ENCODE measurements around the gene FLII.
A peak's percentile ranks its signal among the peaks of the same experiment; 100 is the strongest.

The FLII gene

GRCh38 chr17:18267927-18268711 lies 9.6 kb upstream of the FLII start:
- H3K14ac ChIP-seq (ENCODE audit: low read length in 2 of 2), result peak overlapping the region in 1 of 2 experiments; percentile 73
- no peak overlapping the region for H3K23ac ChIP-seq (ENCODE audit: low read length in 2 of 2)
- peak overlapping the region; percentile 59 for H3K9ac ChIP-seq (ENCODE audit: low read length)
- H3K27me3 ChIP-seq (ENCODE audit: control insufficient read depth in 1 of 2, insufficient read depth in 1 of 2, low read length in 2 of 2), result no peaks in the 10 kb centered on the region
- peaks cover 41 to 49% of the 10 kb centered on the region in 2 experiments for H3K36me3 ChIP-seq (ENCODE audit: control insufficient read depth in 1 of 2, insufficient read depth in 2 of 2, low read depth in 1 of 2, low read length in 2 of 2)
- WGBS, result 47% methylated on average over 14 of the region's 14 CpGs
- peak overlapping the region in 1 of 2 experiments; percentile 55 for H2BK12ac ChIP-seq (ENCODE audit: low read length in 2 of 2)
- H3K4me1 ChIP-seq (ENCODE audit: control insufficient read depth, insufficient read depth, low read depth, low read length), result peaks cover 10% of the 10 kb centered on the region
- H3K9me3 ChIP-seq (ENCODE audit: control insufficient read depth, low read length), result no peaks in the 10 kb centered on the region
- H2BK5ac ChIP-seq (ENCODE audit: low read depth, low read length, poor library complexity, severe bottlenecking), result no peak overlapping the region
- no peak overlapping the region for H3K27ac ChIP-seq (ENCODE audit: low read length, poor library complexity, severe bottlenecking)
- H3K18ac ChIP-seq (ENCODE audit: low read depth in 1 of 2, low read length in 2 of 2), result no peak overlapping the region
- peak; percentile 34 for DNase-seq
- peak overlapping the region; percentile 38 for H4K8ac ChIP-seq (ENCODE audit: low read length)
- no peak overlapping the region for H2BK120ac ChIP-seq (ENCODE audit: low read depth, low read length)
- H2AFZ ChIP-seq (ENCODE audit: low read depth, low read length), result no peak overlapping the region
- H3K4ac ChIP-seq (ENCODE audit: low read depth in 1 of 2, low read length in 2 of 2), result peak overlapping the region in 1 of 2 experiments; percentile 24
- no peak overlapping the region for H3K4me3 ChIP-seq (ENCODE audit: insufficient read depth in 1 of 2, low read depth in 1 of 2, low read length in 2 of 2)
- H3K4me2 ChIP-seq (ENCODE audit: low read length, poor library complexity, severe bottlenecking), result no peak overlapping the region
- H2BK15ac ChIP-seq (ENCODE audit: low read depth, poor library complexity, severe bottlenecking), result no peak overlapping the region
- H3K79me1 ChIP-seq (replicated peaks; ENCODE audit: low read length, poor library complexity, severe bottlenecking), result peaks cover 16% of the 10 kb centered on the region
- H4K91ac ChIP-seq (ENCODE audit: low read length), result no peak overlapping the region
- no peak overlapping the region for H2AK5ac ChIP-seq (ENCODE audit: low read length, severe bottlenecking)

- peaks cover 22% of the 10 kb centered on the region for H3K79me1 ChIP-seq (replicated peaks; ENCODE audit: low read length, poor library complexity, severe bottlenecking)
- no peak overlapping the region for H3K18ac ChIP-seq (ENCODE audit: low read depth in 1 of 2, low read length in 2 of 2)
- H3K4ac ChIP-seq (ENCODE audit: low read depth in 1 of 2, low read length in 2 of 2), result no peak overlapping the region
- H3K27ac ChIP-seq (ENCODE audit: low read length, poor library complexity, severe bottlenecking), result no peak overlapping the region
- H3K4me3 ChIP-seq (ENCODE audit: insufficient read depth in 1 of 2, low read depth in 1 of 2, low read length in 2 of 2), result no peak overlapping the region
- no peak overlapping the region for H3K14ac ChIP-seq (ENCODE audit: low read length in 2 of 2)
- no peaks in the 10 kb centered on the region for H3K9me3 ChIP-seq (ENCODE audit: control insufficient read depth, low read length)
- no peak overlapping the region for H2BK5ac ChIP-seq (ENCODE audit: low read depth, low read length, poor library complexity, severe bottlenecking)
- H2BK12ac ChIP-seq (ENCODE audit: low read length in 2 of 2), result no peak overlapping the region
- no peak overlapping the region for H3K4me2 ChIP-seq (ENCODE audit: low read length, poor library complexity, severe bottlenecking)
- H2BK120ac ChIP-seq (ENCODE audit: low read depth, low read length), result no peak overlapping the region
- no peak overlapping the region for H2AK5ac ChIP-seq (ENCODE audit: low read length, severe bottlenecking)
- no peak overlapping the region for H3K23ac ChIP-seq (ENCODE audit: low read length in 2 of 2)
- no peak overlapping the region for H4K8ac ChIP-seq (ENCODE audit: low read length)
- H3K4me1 ChIP-seq (ENCODE audit: control insufficient read depth, insufficient read depth, low read depth, low read length), result peaks cover 14% of the 10 kb centered on the region
- no peak overlapping the region for H2BK15ac ChIP-seq (ENCODE audit: low read depth, poor library complexity, severe bottlenecking)
- no peaks in the 10 kb centered on the region for H3K27me3 ChIP-seq (ENCODE audit: control insufficient read depth in 1 of 2, insufficient read depth in 1 of 2, low read length in 2 of 2)
- no peak overlapping the region for H2AFZ ChIP-seq (ENCODE audit: low read depth, low read length)
- no peak overlapping the region for H4K91ac ChIP-seq (ENCODE audit: low read length)
- no peak overlapping the region for H3K9ac ChIP-seq (ENCODE audit: low read length)
- peaks cover 41 to 52% of the 10 kb centered on the region in 2 experiments for H3K36me3 ChIP-seq (ENCODE audit: control insufficient read depth in 1 of 2, insufficient read depth in 2 of 2, low read depth in 1 of 2, low read length in 2 of 2)
- WGBS, result 90% methylated on average over 10 of the region's 10 CpGs
- DNase-seq, result no peak
These were observed 8.8 kb upstream of the FLII start for GRCh38 chr17:18267366-18267765.

DNA sequence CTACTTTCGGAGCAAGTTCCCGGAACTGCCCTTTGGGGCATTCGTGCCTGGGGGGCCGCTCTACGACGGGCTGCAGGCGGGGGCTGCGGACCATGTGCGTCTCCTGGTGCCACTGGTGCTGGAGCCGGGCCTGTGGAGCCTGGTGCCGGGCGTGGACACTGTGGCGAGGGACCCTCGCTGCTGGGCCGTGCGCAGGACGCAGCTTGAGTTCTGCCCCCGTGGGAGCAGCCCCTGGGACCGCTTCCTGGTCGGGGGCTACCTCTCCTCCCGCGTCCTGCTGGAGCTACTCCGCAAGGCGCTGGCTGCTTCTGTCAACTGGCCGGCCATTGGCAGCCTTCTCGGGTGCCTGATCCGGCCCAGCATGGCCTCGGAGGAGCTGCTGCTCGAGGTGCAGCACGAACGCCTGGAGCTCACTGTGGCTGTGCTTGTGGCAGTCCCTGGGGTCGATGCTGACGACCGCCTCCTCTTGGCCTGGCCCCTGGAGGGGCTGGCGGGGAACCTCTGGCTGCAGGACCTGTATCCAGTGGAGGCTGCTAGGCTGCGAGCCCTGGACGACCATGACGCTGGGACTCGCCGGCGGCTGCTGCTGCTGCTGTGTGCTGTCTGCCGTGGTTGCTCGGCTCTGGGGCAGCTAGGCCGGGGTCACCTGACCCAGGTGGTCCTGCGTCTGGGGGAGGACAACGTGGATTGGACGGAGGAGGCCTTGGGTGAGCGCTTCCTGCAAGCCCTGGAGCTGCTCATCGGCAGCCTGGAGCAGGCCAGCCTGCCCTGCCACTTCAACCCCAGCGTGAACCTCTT lies 5.5 kb upstream of the FLII start:
- H3K9ac ChIP-seq (ENCODE audit: low read length), result no peak overlapping the region
- no peak overlapping the region for H2BK12ac ChIP-seq (ENCODE audit: low read length in 2 of 2)
- H2BK5ac ChIP-seq (ENCODE audit: low read depth, low read length, poor library complexity, severe bottlenecking), result no peak overlapping the region
- no peak overlapping the region for H3K14ac ChIP-seq (ENCODE audit: low read length in 2 of 2)
- no peaks in the 10 kb centered on the region for H3K9me3 ChIP-seq (ENCODE audit: control insufficient read depth, low read length)
- H2BK120ac ChIP-seq (ENCODE audit: low read depth, low read length), result no peak overlapping the region
- no peak overlapping the region for H4K8ac ChIP-seq (ENCODE audit: low read length)
- no peak overlapping the region for H3K4me2 ChIP-seq (ENCODE audit: low read length, poor library complexity, severe bottlenecking)
- H3K23ac ChIP-seq (ENCODE audit: low read length in 2 of 2), result no peak overlapping the region
- no peak overlapping the region for H3K4me3 ChIP-seq (ENCODE audit: insufficient read depth in 1 of 2, low read depth in 1 of 2, low read length in 2 of 2)
- no peak for DNase-seq
- H3K27me3 ChIP-seq (ENCODE audit: control insufficient read depth in 1 of 2, insufficient read depth in 1 of 2, low read length in 2 of 2), result no peaks in the 10 kb centered on the region
- no peak overlapping the region for H2AFZ ChIP-seq (ENCODE audit: low read depth, low read length)
- no peak overlapping the region for H3K18ac ChIP-seq (ENCODE audit: low read depth in 1 of 2, low read length in 2 of 2)
- no peak overlapping the region for H2BK15ac ChIP-seq (ENCODE audit: low read depth, poor library complexity, severe bottlenecking)
- H3K36me3 ChIP-seq (ENCODE audit: control insufficient read depth in 1 of 2, insufficient read depth in 2 of 2, low read depth in 1 of 2, low read length in 2 of 2), result peaks cover 32 to 38% of the 10 kb centered on the region in 2 experiments
- H3K79me1 ChIP-seq (replicated peaks; ENCODE audit: low read length, poor library complexity, severe bottlenecking), result peaks cover 30% of the 10 kb centered on the region
- no peak overlapping the region for H4K91ac ChIP-seq (ENCODE audit: low read length)
- no peak overlapping the region for H3K27ac ChIP-seq (ENCODE audit: low read length, poor library complexity, severe bottlenecking)
- no peak overlapping the region for H3K4ac ChIP-seq (ENCODE audit: low read depth in 1 of 2, low read length in 2 of 2)
- WGBS, result 96% methylated on average over 50 of the region's 50 CpGs
- H3K4me1 ChIP-seq (ENCODE audit: control insufficient read depth, insufficient read depth, low read depth, low read length), result peaks cover 34% of the 10 kb centered on the region
- H2AK5ac ChIP-seq (ENCODE audit: low read length, severe bottlenecking), result no peak overlapping the region

DNA sequence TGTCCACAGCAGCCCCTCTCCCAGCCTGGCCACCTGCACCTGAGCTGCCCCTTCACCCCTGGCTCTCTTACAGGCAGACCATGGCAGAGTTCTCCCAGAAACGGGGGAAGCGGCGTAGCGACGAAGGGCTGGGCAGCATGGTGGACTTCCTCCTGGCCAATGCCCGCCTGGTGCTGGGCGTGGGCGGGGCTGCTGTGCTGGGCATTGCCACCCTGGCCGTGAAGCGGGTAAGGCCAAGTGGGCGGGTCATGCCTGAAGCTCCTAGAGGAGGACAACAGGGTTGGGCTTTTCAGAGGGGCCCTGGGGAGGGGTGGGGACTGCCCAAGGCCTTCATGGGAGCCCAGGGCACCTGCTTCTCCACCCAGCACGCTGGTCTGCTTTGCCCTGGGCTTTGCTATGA lies 4.1 kb upstream of the FLII start:
- DNase-seq, result no peak
- H3K23ac ChIP-seq (ENCODE audit: low read length in 2 of 2), result no peak overlapping the region
- H2BK15ac ChIP-seq (ENCODE audit: low read depth, poor library complexity, severe bottlenecking), result no peak overlapping the region
- H3K4me3 ChIP-seq (ENCODE audit: insufficient read depth in 1 of 2, low read depth in 1 of 2, low read length in 2 of 2), result no peak overlapping the region
- no peak overlapping the region for H2AFZ ChIP-seq (ENCODE audit: low read depth, low read length)
- H3K14ac ChIP-seq (ENCODE audit: low read length in 2 of 2), result no peak overlapping the region
- no peak overlapping the region for H3K4me2 ChIP-seq (ENCODE audit: low read length, poor library complexity, severe bottlenecking)
- peak overlapping the region; percentile 97 for H3K9ac ChIP-seq (ENCODE audit: low read length)
- H4K8ac ChIP-seq (ENCODE audit: low read length), result no peak overlapping the region
- H3K4ac ChIP-seq (ENCODE audit: low read depth in 1 of 2, low read length in 2 of 2), result no peak overlapping the region
- no peaks in the 10 kb centered on the region for H3K9me3 ChIP-seq (ENCODE audit: control insufficient read depth, low read length)
- no peak overlapping the region for H3K27ac ChIP-seq (ENCODE audit: low read length, poor library complexity, severe bottlenecking)
- peaks cover 32 to 38% of the 10 kb centered on the region in 2 experiments for H3K36me3 ChIP-seq (ENCODE audit: control insufficient read depth in 1 of 2, insufficient read depth in 2 of 2, low read depth in 1 of 2, low read length in 2 of 2)
- H2AK5ac ChIP-seq (ENCODE audit: low read length, severe bottlenecking), result no peak overlapping the region
- peaks cover 26% of the 10 kb centered on the region for H3K79me1 ChIP-seq (replicated peaks; ENCODE audit: low read length, poor library complexity, severe bottlenecking)
- no peak overlapping the region for H2BK5ac ChIP-seq (ENCODE audit: low read depth, low read length, poor library complexity, severe bottlenecking)
- no peak overlapping the region for H3K18ac ChIP-seq (ENCODE audit: low read depth in 1 of 2, low read length in 2 of 2)
- no peak overlapping the region for H2BK120ac ChIP-seq (ENCODE audit: low read depth, low read length)
- H2BK12ac ChIP-seq (ENCODE audit: low read length in 2 of 2), result no peak overlapping the region
- no peak overlapping the region for H4K91ac ChIP-seq (ENCODE audit: low read length)
- H3K27me3 ChIP-seq (ENCODE audit: control insufficient read depth in 1 of 2, insufficient read depth in 1 of 2, low read length in 2 of 2), result no peaks in the 10 kb centered on the region
- 97% methylated on average over 12 of the region's 12 CpGs for WGBS
- peaks cover 30% of the 10 kb centered on the region for H3K4me1 ChIP-seq (ENCODE audit: control insufficient read depth, insufficient read depth, low read depth, low read length)

Data from mesenchymal stem cell (in vitro differentiated cells and primary cell).